HepG2 (cell line): ENCODE results near the gene ZNF22. TPM values are rescaled to one million over a fixed set of nuclear protein-coding genes. Genes with fewer than 3 reads are reported as not detected.

Experiments
- GATAD2A ChIP-seq: IDR thresholded peaks from 2 replicates; pipeline ENCODE4 v1.6.1; 2016
- HMG20A ChIP-seq: IDR thresholded peaks from 2 replicates; pipeline ENCODE4 v1.6.1; 2016; ENCODE audit warnings: borderline replicate concordance
- MED1 ChIP-seq: sonication (generic); formaldehyde crosslinking; IDR thresholded peaks from 2 replicates; pipeline ENCODE4 v1.4.0; 2020; ENCODE audit warnings: missing genetic modification reagents
- NR2F6 ChIP-seq, 2 experiments: IDR thresholded peaks; 2 replicates each; pipeline ENCODE4 v1.6.1; 2016; ENCODE audit warnings: antibody characterized with exemption in 1 of 2, mild to moderate bottlenecking in 1 of 2
- ONECUT2 ChIP-seq: sonication (generic); formaldehyde crosslinking; IDR thresholded peaks from 2 replicates; pipeline ENCODE4 v1.4.0; 2020; ENCODE audit warnings: missing genetic modification reagents
- PHF21A ChIP-seq: sonication (generic); formaldehyde crosslinking; IDR thresholded peaks from 2 replicates; pipeline ENCODE4 v1.5.0; 2020; ENCODE audit warnings: mild to moderate bottlenecking, missing genetic modification reagents
- RXRB ChIP-seq: IDR thresholded peaks from 2 replicates; pipeline ENCODE4 v1.6.1; 2016; ENCODE audit warnings: borderline replicate concordance, missing genetic modification reagents, missing compliant biosample characterization
- TCF12 ChIP-seq, 2 experiments: fragments of 450-650 bp in 1 of 2; sonication (generic) in 1 of 2; formaldehyde crosslinking in 1 of 2; IDR thresholded peaks; 2 replicates each; pipeline versions ENCODE4 v1.6.1 to v1.8.0; 2017 to 2022; ENCODE audit warnings: antibody characterized with exemption in 1 of 2, mild to moderate bottlenecking in 1 of 2, missing genetic modification reagents in 1 of 2, moderate library complexity in 1 of 2
- ZFP1 ChIP-seq: IDR thresholded peaks from 2 replicates; pipeline ENCODE4 v1.6.1; 2016
- ZNF329 ChIP-seq: sonication (generic); formaldehyde crosslinking; IDR thresholded peaks from 2 replicates; pipeline ENCODE4 v1.9.0; 2021; ENCODE audit warnings: low read depth, mild to moderate bottlenecking, missing genetic modification reagents
- polyA plus RNA-seq, 8 experiments: library from polyadenylated mRNA; depleted of rRNA in 3 of 8; stranded (reverse) in 7 of 8; unstranded in 1 of 8; fragments of >200 nt; fragmentation: Illumina TruSeq in 4 of 8; extraction: Trizol in 4 of 8; gene quantifications; 2 replicates each; pipeline versions ENCODE4 v1.2.1 to v1.2.3, GENCODE V29; 2011 to 2016; ENCODE audit warnings: low read depth in 4 of 8, missing spikeins in 1 of 8, mixed read lengths in 1 of 8; ENCODE audit not compliant: insufficient read depth in 1 of 8
- total RNA-seq, 5 experiments: library from RNA; depleted of rRNA; stranded (reverse); fragments of >200 nt; fragmentation: Illumina TruSeq; extraction: Trizol; gene quantifications; 2 replicates each; pipeline ENCODE4 v1.2.3, GENCODE V29; 2016; ENCODE audit warnings: low read depth in 1 of 5
- TF ChIP-seq, protein P1 (sequence below): sonication (generic); formaldehyde crosslinking; IDR thresholded peaks from 2 replicates; pipeline ENCODE4 v1.5.0; 2020; ENCODE audit warnings: mild to moderate bottlenecking, missing genetic modification reagents, borderline replicate concordance
- TF ChIP-seq, protein P2 (sequence below): sonication (generic); formaldehyde crosslinking; IDR thresholded peaks from 2 replicates; pipeline ENCODE4 v1.9.0; 2021; ENCODE audit warnings: mild to moderate bottlenecking, missing genetic modification reagents
- TF ChIP-seq, protein P3 (sequence below): IDR thresholded peaks from 2 replicates; pipeline ENCODE4 v1.4.0; 2020; ENCODE audit warnings: mild to moderate bottlenecking, missing genetic modification reagents

ZNF22 gene
- total and polyA plus RNA-seq, 2 of the 13 experiments (the other 11 are each of a cell fraction or from before 2014, with no cell fraction given): 0.40 to 1.3 TPM

DNA sequence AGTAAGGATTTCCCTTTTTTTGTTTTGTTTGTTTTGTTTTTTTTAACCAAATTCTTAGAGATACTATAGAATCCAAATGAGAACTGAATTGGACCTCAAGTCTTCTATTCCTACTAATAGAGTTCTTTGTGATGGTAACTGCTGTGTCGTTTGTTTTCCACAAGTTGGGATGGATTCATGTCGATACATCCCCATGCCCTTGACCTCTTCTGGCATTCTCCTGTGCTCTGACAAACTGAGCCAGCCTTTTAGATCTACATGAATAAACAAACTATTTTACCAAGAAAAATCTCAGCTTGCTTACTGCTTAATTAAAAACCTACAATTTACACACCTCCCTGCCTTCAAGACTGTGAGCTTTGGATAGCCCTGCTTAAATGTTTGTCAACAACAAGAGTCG is 3.9 kb downstream of the ZNF22 start (continued):
- TF ChIP-seq RXRB (peak; percentile 84), MED1 (CRISPR knock-in tag) (peak; percentile 72), PHF21A (CRISPR knock-in tag) (peak; percentile 0; the same call in 1 of the 2 replicates), ZFP1 (0 out of 2 replicates have a peak, but pooled peaks have one; percentile 12), ONECUT2 (CRISPR knock-in tag) (0 out of 2 replicates have a peak, but pooled peaks have one; percentile 12), ZNF329 (CRISPR knock-in tag) (no peak), GATAD2A (CRISPR knock-in tag) (peak; percentile 56), HMG20A (CRISPR knock-in tag) (0 out of 2 replicates have a peak, but pooled peaks have one; percentile 11), NR2F6 (IDR thresholded peaks at IDR 0.05) (peak; percentile 64; the same call in 1 of the 2 replicates), NR2F6 (CRISPR knock-in tag; IDR thresholded peaks at IDR 0.05) (peak; percentile 83), TCF12 (IDR thresholded peaks at IDR 0.05) (no peak), TCF12 (CRISPR knock-in tag; IDR thresholded peaks at IDR 0.05) (no peak)
- TF ChIP-seq, protein P1, sequence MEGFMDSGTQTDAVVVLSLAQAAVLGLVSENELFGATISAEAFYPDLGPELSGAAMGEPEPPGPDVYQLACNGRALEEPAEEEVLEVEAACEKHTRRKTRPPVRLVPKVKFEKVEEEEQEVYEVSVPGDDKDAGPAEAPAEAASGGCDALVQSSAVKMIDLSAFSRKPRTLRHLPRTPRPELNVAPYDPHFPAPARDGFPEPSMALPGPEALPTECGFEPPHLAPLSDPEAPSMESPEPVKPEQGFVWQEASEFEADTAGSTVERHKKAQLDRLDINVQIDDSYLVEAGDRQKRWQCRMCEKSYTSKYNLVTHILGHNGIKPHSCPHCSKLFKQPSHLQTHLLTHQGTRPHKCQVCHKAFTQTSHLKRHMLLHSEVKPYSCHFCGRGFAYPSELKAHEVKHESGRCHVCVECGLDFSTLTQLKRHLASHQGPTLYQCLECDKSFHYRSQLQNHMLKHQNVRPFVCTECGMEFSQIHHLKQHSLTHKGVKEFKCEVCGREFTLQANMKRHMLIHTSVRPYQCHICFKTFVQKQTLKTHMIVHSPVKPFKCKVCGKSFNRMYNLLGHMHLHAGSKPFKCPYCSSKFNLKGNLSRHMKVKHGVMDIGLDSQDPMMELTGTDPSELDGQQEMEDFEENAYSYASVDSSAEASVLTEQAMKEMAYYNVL (CRISPR knock-in tag): no peak
- TF ChIP-seq, protein P2, sequence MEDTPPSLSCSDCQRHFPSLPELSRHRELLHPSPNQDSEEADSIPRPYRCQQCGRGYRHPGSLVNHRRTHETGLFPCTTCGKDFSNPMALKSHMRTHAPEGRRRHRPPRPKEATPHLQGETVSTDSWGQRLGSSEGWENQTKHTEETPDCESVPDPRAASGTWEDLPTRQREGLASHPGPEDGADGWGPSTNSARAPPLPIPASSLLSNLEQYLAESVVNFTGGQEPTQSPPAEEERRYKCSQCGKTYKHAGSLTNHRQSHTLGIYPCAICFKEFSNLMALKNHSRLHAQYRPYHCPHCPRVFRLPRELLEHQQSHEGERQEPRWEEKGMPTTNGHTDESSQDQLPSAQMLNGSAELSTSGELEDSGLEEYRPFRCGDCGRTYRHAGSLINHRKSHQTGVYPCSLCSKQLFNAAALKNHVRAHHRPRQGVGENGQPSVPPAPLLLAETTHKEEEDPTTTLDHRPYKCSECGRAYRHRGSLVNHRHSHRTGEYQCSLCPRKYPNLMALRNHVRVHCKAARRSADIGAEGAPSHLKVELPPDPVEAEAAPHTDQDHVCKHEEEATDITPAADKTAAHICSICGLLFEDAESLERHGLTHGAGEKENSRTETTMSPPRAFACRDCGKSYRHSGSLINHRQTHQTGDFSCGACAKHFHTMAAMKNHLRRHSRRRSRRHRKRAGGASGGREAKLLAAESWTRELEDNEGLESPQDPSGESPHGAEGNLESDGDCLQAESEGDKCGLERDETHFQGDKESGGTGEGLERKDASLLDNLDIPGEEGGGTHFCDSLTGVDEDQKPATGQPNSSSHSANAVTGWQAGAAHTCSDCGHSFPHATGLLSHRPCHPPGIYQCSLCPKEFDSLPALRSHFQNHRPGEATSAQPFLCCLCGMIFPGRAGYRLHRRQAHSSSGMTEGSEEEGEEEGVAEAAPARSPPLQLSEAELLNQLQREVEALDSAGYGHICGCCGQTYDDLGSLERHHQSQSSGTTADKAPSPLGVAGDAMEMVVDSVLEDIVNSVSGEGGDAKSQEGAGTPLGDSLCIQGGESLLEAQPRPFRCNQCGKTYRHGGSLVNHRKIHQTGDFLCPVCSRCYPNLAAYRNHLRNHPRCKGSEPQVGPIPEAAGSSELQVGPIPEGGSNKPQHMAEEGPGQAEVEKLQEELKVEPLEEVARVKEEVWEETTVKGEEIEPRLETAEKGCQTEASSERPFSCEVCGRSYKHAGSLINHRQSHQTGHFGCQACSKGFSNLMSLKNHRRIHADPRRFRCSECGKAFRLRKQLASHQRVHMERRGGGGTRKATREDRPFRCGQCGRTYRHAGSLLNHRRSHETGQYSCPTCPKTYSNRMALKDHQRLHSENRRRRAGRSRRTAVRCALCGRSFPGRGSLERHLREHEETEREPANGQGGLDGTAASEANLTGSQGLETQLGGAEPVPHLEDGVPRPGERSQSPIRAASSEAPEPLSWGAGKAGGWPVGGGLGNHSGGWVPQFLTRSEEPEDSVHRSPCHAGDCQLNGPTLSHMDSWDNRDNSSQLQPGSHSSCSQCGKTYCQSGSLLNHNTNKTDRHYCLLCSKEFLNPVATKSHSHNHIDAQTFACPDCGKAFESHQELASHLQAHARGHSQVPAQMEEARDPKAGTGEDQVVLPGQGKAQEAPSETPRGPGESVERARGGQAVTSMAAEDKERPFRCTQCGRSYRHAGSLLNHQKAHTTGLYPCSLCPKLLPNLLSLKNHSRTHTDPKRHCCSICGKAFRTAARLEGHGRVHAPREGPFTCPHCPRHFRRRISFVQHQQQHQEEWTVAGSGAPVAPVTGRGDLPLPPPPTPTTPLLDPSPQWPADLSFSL: no peak
- TF ChIP-seq, protein P3, sequence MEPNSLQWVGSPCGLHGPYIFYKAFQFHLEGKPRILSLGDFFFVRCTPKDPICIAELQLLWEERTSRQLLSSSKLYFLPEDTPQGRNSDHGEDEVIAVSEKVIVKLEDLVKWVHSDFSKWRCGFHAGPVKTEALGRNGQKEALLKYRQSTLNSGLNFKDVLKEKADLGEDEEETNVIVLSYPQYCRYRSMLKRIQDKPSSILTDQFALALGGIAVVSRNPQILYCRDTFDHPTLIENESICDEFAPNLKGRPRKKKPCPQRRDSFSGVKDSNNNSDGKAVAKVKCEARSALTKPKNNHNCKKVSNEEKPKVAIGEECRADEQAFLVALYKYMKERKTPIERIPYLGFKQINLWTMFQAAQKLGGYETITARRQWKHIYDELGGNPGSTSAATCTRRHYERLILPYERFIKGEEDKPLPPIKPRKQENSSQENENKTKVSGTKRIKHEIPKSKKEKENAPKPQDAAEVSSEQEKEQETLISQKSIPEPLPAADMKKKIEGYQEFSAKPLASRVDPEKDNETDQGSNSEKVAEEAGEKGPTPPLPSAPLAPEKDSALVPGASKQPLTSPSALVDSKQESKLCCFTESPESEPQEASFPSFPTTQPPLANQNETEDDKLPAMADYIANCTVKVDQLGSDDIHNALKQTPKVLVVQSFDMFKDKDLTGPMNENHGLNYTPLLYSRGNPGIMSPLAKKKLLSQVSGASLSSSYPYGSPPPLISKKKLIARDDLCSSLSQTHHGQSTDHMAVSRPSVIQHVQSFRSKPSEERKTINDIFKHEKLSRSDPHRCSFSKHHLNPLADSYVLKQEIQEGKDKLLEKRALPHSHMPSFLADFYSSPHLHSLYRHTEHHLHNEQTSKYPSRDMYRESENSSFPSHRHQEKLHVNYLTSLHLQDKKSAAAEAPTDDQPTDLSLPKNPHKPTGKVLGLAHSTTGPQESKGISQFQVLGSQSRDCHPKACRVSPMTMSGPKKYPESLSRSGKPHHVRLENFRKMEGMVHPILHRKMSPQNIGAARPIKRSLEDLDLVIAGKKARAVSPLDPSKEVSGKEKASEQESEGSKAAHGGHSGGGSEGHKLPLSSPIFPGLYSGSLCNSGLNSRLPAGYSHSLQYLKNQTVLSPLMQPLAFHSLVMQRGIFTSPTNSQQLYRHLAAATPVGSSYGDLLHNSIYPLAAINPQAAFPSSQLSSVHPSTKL: peak; percentile 62; the same call in 1 of the 2 replicates
